WTC11 (cell line): ENCODE measurements around the gene CEACAM19. TPM values are rescaled to one million over a fixed set of nuclear protein-coding genes. Genes with fewer than 3 reads are reported as not detected.

ENCODE experiments used
- ATAC-seq: fragments of 200-7000 bp; cut with Tn5 transposase; 2 replicates; pipeline ENCODE4 v1.10.0; 2021; ENCODE audit warnings: mild to moderate bottlenecking, moderate library complexity
- CTCF ChIA-PET: fragments of 300-600 bp; sonication (Branson Sonifier 250); formaldehyde crosslinking; loops from one replicate; lab custom pipeline; 2021; ENCODE audit warnings: antibody characterized with exemption; lab: Charles Lee
- POLR2A ChIA-PET: fragments of 350-600 bp; sonication (Branson Sonifier 250); formaldehyde crosslinking; loops from one replicate; lab custom pipeline; 2021; ENCODE audit warnings: antibody characterized with exemption; lab: Charles Lee
- DNase-seq: peaks from one replicate; pipeline ENCODE4 v3.0.0; 2021; ENCODE audit warnings: low spot score
- H3K27ac Mint-ChIP-seq: 2 replicates; pipeline ENCODE4 v1.8.0; 2021; ENCODE audit warnings: mixed read lengths
- H3K27me3 Mint-ChIP-seq: 2 replicates; pipeline ENCODE4 v1.8.0; 2021; ENCODE audit warnings: low read depth, mild to moderate bottlenecking, moderate library complexity, mixed read lengths
- H3K36me3 Mint-ChIP-seq: 2 replicates; pipeline ENCODE4 v1.8.0; 2021; ENCODE audit warnings: mixed read lengths
- H3K4me1 Mint-ChIP-seq: 2 replicates; pipeline ENCODE4 v1.8.0; 2022; ENCODE audit warnings: mixed read lengths
- H3K4me3 Mint-ChIP-seq: 2 replicates; pipeline ENCODE4 v1.8.0; 2021; ENCODE audit warnings: mild to moderate bottlenecking, moderate library complexity, mixed read lengths
- H3K9me3 Mint-ChIP-seq: 2 replicates; pipeline ENCODE4 v1.8.0; 2021; ENCODE audit warnings: mixed read lengths
- ARID4B ChIP-seq: sonication (generic); formaldehyde crosslinking; IDR thresholded peaks from 2 replicates; pipeline ENCODE4 v1.8.0; 2023; ENCODE audit warnings: missing genetic modification reagents, mild to moderate bottlenecking, borderline replicate concordance
- ATF1 ChIP-seq: sonication (generic); formaldehyde crosslinking; IDR thresholded peaks from 2 replicates; pipeline ENCODE4 v1.8.1; 2023; ENCODE audit warnings: mild to moderate bottlenecking, moderate library complexity, missing genetic modification reagents
- CREB1 ChIP-seq: sonication (generic); formaldehyde crosslinking; IDR thresholded peaks from 2 replicates; pipeline ENCODE4 v1.8.0; 2023; ENCODE audit warnings: mild to moderate bottlenecking, missing genetic modification reagents
- ETV6 ChIP-seq: sonication (generic); formaldehyde crosslinking; IDR thresholded peaks from 2 replicates; pipeline ENCODE4 v1.8.1; 2022; ENCODE audit warnings: mild to moderate bottlenecking, missing genetic modification reagents
- FOXK1 ChIP-seq: sonication (generic); formaldehyde crosslinking; IDR thresholded peaks from 2 replicates; pipeline ENCODE4 v1.8.0; 2022; ENCODE audit warnings: mild to moderate bottlenecking, moderate library complexity, missing genetic modification reagents
- FOXP4 ChIP-seq: sonication (generic); formaldehyde crosslinking; IDR thresholded peaks from 2 replicates; pipeline ENCODE4 v1.8.0; 2022; ENCODE audit warnings: mild to moderate bottlenecking, missing genetic modification reagents
- IRF2 ChIP-seq: sonication (generic); formaldehyde crosslinking; IDR thresholded peaks from 2 replicates; pipeline ENCODE4 v1.8.0; 2022; ENCODE audit warnings: low read depth, missing genetic modification reagents, borderline replicate concordance
- JAZF1 ChIP-seq: fragments of 250-450 bp; sonication (Bioruptor Pico); IDR thresholded peaks from 2 replicates; pipeline ENCODE4 v1.9.0; 2021; ENCODE audit warnings: moderate library complexity, mild to moderate bottlenecking, inconsistent platforms
- NFYB ChIP-seq: sonication (generic); formaldehyde crosslinking; conservative IDR thresholded peaks from 2 replicates; pipeline ENCODE4 v1.8.0; 2022; ENCODE audit warnings: low read depth, missing genetic modification reagents
- NR2C2 ChIP-seq: sonication (generic); formaldehyde crosslinking; IDR thresholded peaks from 2 replicates; pipeline ENCODE4 v1.8.0; 2022; ENCODE audit warnings: mild to moderate bottlenecking, missing genetic modification reagents
- OVOL2 ChIP-seq: fragments of 250-450 bp; sonication (Bioruptor Pico); IDR thresholded peaks from 2 replicates; pipeline ENCODE4 v1.9.0; 2021; ENCODE audit warnings: mild to moderate bottlenecking, borderline replicate concordance
- PREB ChIP-seq: sonication (generic); formaldehyde crosslinking; IDR thresholded peaks from 2 replicates; pipeline ENCODE4 v1.8.1; 2022; ENCODE audit warnings: mild to moderate bottlenecking, missing genetic modification reagents, moderate library complexity, borderline replicate concordance
- SMAD4 ChIP-seq: sonication (generic); formaldehyde crosslinking; IDR thresholded peaks from 2 replicates; pipeline ENCODE4 v1.8.0; 2022; ENCODE audit warnings: mild to moderate bottlenecking, missing genetic modification reagents
- TEAD1 ChIP-seq: sonication (generic); formaldehyde crosslinking; IDR thresholded peaks from 2 replicates; pipeline ENCODE4 v1.8.0; 2022; ENCODE audit warnings: mild to moderate bottlenecking, missing genetic modification reagents
- USF2 ChIP-seq: sonication (generic); formaldehyde crosslinking; IDR thresholded peaks from 2 replicates; pipeline ENCODE4 v1.8.1; 2023; ENCODE audit warnings: mild to moderate bottlenecking, missing genetic modification reagents, moderate library complexity
- ZNF396 ChIP-seq: fragments of 250-450 bp; sonication (Bioruptor Pico); IDR thresholded peaks from 2 replicates; pipeline ENCODE4 v1.8.0; 2021; ENCODE audit warnings: mild to moderate bottlenecking, moderate library complexity, borderline replicate concordance
- ZSCAN18 ChIP-seq: fragments of 250-450 bp; sonication (Bioruptor Pico); IDR thresholded peaks from 2 replicates; pipeline ENCODE4 v2.1.2; 2022; ENCODE audit warnings: mild to moderate bottlenecking, moderate library complexity
- total RNA-seq: library from RNA; stranded (reverse); gene quantifications from 3 replicates; pipeline ENCODE4 v1.2.3, GENCODE V29; 2021

Gene CEACAM19
- total RNA-seq, 1 experiment from 2014 or later = 2.9 TPM

GRCh38 chr19:44647144-44647543, 24.1 kb upstream of the CEACAM19 start:
- ChIA-PET POLR2A (no interaction called here), CTCF (interaction anchor here (1.5 to 2.4 kb wide), 4 partner anchors 37 to 124 kb away, joined by 6 to 9 read pairs (median 6); no protein-coding TSS in a partner anchor)
- peaks cover 15% of the 10 kb centered on the region for H3K36me3 Mint-ChIP-seq
- no peak overlapping the region for H3K27ac Mint-ChIP-seq
- no peak for ATAC-seq
- no peak for TF ChIP-seq CREB1 (CRISPR knock-in tag)
- TF ChIP-seq JAZF1 (CRISPR knock-in tag) = no peak
- TF ChIP-seq FOXK1 = no peak
- TF ChIP-seq NFYB = no peak
- no peak for TF ChIP-seq OVOL2 (CRISPR knock-in tag)
- TF ChIP-seq TEAD1 (CRISPR knock-in tag) = no peak
- TF ChIP-seq USF2 (CRISPR knock-in tag) = no peak
- TF ChIP-seq FOXP4 (CRISPR knock-in tag) = no peak
- TF ChIP-seq IRF2 (CRISPR knock-in tag) = no peak
- no peak for TF ChIP-seq NR2C2 (CRISPR knock-in tag)
- TF ChIP-seq ATF1 (CRISPR knock-in tag) = no peak
- no peak for TF ChIP-seq ZSCAN18 (CRISPR knock-in tag)
- no peak for TF ChIP-seq ARID4B
- TF ChIP-seq PREB (CRISPR knock-in tag) = no peak
- no peak for TF ChIP-seq SMAD4
- no peak for TF ChIP-seq ZNF396 (CRISPR knock-in tag)
- TF ChIP-seq ETV6 (CRISPR knock-in tag) = no peak
- H3K9me3 Mint-ChIP-seq = no peaks in the 10 kb centered on the region
- H3K27me3 Mint-ChIP-seq = peaks cover 15% of the 10 kb centered on the region
- H3K4me3 Mint-ChIP-seq = no peak overlapping the region
- DNase-seq = no peak
- H3K4me1 Mint-ChIP-seq = no peaks in the 10 kb centered on the region
